OCI-LY7 (cell line): ENCODE measurements around the gene FN1.

ENCODE experiments used
- EZH2phosphoT487 ChIP-seq: fragments of 200-600 bp; sonication (generic); IDR thresholded peaks from 2 replicates; pipeline ENCODE4 v1.6.1; 2018; ENCODE audit warnings: low read depth, borderline replicate concordance, mild to moderate bottlenecking, mixed run types, antibody characterized with exemption, low read length, moderate library complexity, mixed read lengths
- TF ChIP-seq, protein P1 (sequence below): fragments of 200-600 bp; sonication (generic); conservative IDR thresholded peaks from 2 replicates; pipeline ENCODE4 v1.5.1; 2014; ENCODE audit warnings: mild to moderate bottlenecking, antibody characterized with exemption, low read length, moderate library complexity, mixed read lengths

- TF ChIP-seq, protein P1, sequence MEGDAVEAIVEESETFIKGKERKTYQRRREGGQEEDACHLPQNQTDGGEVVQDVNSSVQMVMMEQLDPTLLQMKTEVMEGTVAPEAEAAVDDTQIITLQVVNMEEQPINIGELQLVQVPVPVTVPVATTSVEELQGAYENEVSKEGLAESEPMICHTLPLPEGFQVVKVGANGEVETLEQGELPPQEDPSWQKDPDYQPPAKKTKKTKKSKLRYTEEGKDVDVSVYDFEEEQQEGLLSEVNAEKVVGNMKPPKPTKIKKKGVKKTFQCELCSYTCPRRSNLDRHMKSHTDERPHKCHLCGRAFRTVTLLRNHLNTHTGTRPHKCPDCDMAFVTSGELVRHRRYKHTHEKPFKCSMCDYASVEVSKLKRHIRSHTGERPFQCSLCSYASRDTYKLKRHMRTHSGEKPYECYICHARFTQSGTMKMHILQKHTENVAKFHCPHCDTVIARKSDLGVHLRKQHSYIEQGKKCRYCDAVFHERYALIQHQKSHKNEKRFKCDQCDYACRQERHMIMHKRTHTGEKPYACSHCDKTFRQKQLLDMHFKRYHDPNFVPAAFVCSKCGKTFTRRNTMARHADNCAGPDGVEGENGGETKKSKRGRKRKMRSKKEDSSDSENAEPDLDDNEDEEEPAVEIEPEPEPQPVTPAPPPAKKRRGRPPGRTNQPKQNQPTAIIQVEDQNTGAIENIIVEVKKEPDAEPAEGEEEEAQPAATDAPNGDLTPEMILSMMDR: no peak
- no peak for TF ChIP-seq EZH2phosphoT487
Observed at GRCh38 chr2:215388002-215388728, 47.7 kb downstream of the FN1 start.
